ENCODE data around the gene ARMH2.

GRCh38 chr6:24823185-24823584 lies 24.5 kb upstream of the ARMH2 start:
- no peak for TF ChIP-seq POLR2A (IDR thresholded peaks at IDR 0.05; ENCODE audit: low read depth, low read length)
- TF ChIP-seq CTCF (IDR thresholded peaks at IDR 0.05; ENCODE audit: extremely low read depth in 1 of 2, insufficient read depth in 1 of 2, low read depth in 1 of 2, low read length in 2 of 2): no peak
- no peak for TF ChIP-seq POLR2AphosphoS5 (IDR thresholded peaks at IDR 0.05; ENCODE audit: insufficient read depth, low read depth, low read length)
- TF ChIP-seq EZH2 (IDR thresholded peaks at IDR 0.05; ENCODE audit: borderline replicate concordance, low read depth, low read length, severe bottlenecking): no peak
- no peak for TF ChIP-seq MYC (IDR thresholded peaks at IDR 0.05; ENCODE audit: low read depth, low read length)
- no peak for TF ChIP-seq FOS (IDR thresholded peaks at IDR 0.05; ENCODE audit: borderline replicate concordance, insufficient read depth, low read length)
- no peak for TF ChIP-seq JUN (IDR thresholded peaks at IDR 0.05; ENCODE audit: borderline replicate concordance, insufficient read depth, insufficient read length, low read depth)
- no peak for TF ChIP-seq MAX (IDR thresholded peaks at IDR 0.05; ENCODE audit: insufficient read depth, insufficient read length)
